ENCODE results near the gene GAD1. TPM values are rescaled to one million over a fixed set of nuclear protein-coding genes. Genes with fewer than 3 reads are reported as not detected.

The GAD1 gene
- total RNA-seq, 1 donor from 2014 or later, result 0.44 TPM

DNA sequence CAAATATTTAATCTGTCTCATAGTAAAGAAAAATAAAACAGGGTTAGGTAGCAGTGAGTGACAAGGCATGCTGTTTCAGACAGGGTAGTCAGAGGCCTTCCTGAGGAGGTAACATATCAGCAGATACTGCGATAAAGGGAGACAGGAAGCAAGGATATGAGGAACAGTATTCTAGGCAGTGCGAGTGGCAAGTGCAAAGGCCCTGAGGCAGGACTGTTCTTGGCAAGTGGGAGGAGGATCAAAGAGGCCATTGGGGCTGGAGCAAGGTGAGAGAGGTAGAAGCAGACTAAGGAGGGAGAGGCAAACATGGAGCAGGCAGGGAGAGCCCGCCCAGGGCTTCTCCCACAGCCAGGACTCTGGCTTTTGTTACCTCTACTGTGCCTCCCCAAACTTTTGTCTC is 33.6 kb downstream of the GAD1 start:
- Mint-ChIP-seq H3K4me3 (ENCODE audit: unreplicated experiment) (no peak overlapping the region), H3K4me1 (ENCODE audit: low read depth, unreplicated experiment) (no peaks in the 10 kb centered on the region), H3K27ac (ENCODE audit: unreplicated experiment) (no peak overlapping the region), H3K36me3 (ENCODE audit: unreplicated experiment) (no peaks in the 10 kb centered on the region), H3K27me3 (ENCODE audit: unreplicated experiment) (no peaks in the 10 kb centered on the region), H3K9me3 (ENCODE audit: unreplicated experiment) (peaks cover 2% of the 10 kb centered on the region)
- TF ChIP-seq, protein P1, sequence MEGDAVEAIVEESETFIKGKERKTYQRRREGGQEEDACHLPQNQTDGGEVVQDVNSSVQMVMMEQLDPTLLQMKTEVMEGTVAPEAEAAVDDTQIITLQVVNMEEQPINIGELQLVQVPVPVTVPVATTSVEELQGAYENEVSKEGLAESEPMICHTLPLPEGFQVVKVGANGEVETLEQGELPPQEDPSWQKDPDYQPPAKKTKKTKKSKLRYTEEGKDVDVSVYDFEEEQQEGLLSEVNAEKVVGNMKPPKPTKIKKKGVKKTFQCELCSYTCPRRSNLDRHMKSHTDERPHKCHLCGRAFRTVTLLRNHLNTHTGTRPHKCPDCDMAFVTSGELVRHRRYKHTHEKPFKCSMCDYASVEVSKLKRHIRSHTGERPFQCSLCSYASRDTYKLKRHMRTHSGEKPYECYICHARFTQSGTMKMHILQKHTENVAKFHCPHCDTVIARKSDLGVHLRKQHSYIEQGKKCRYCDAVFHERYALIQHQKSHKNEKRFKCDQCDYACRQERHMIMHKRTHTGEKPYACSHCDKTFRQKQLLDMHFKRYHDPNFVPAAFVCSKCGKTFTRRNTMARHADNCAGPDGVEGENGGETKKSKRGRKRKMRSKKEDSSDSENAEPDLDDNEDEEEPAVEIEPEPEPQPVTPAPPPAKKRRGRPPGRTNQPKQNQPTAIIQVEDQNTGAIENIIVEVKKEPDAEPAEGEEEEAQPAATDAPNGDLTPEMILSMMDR (IDR thresholded peaks at IDR 0.05; ENCODE audit: partially characterized antibody, unreplicated experiment), result no peak
- DNase-seq, result no peak

DNA sequence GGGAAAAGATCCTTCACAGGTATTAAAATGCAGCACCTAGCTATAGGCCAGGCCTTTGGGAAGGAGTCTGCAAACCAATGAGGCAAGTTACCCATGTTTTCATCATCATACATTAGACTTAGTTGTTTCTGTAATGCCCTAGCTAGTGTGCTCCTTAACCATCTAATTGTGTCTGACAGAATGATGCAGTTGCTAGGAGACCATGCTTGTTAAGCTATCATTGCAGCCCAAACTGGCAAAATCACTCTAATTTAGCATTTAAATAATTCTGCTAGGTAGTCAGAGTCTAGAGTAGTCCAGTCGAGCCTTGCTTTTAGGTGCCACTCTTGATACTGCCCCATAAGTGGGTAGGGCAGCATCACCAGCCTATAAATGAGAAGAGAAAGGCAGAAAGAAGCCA is 34.9 kb downstream of the GAD1 start:
- TF ChIP-seq, protein P1 (IDR thresholded peaks at IDR 0.05; ENCODE audit: partially characterized antibody, unreplicated experiment), result no peak
- Mint-ChIP-seq H3K36me3 (ENCODE audit: unreplicated experiment) (no peaks in the 10 kb centered on the region), H3K27me3 (ENCODE audit: unreplicated experiment) (no peaks in the 10 kb centered on the region), H3K9me3 (ENCODE audit: unreplicated experiment) (peaks cover 2% of the 10 kb centered on the region), H3K4me3 (ENCODE audit: unreplicated experiment) (no peak overlapping the region), H3K27ac (ENCODE audit: unreplicated experiment) (no peak overlapping the region), H3K4me1 (ENCODE audit: low read depth, unreplicated experiment) (no peaks in the 10 kb centered on the region)
- DNase-seq, result no peak

DNA sequence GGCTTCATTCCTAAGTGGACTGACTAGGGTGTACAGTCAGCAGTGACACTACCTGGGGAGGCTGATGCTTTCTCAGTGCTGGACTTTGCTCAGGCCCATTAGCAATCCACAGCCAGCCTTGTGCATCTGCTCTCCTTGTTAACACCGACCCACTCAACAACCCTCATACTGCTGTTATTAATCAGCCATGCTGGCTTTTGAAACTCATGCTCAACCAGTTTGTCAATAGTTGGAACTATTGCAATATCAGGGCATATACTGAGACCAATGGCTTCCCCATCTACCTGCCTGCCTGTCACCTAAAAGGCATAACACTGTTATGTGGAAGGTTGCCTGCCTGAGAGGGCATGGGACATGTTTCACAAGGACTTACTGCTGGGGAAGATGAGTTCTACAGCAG is 39.4 kb downstream of the GAD1 start:
- no peaks in the 10 kb centered on the region for H3K27me3 Mint-ChIP-seq (ENCODE audit: unreplicated experiment)
- TF ChIP-seq, protein P1 (IDR thresholded peaks at IDR 0.05; ENCODE audit: partially characterized antibody, unreplicated experiment), result no peak
- H3K4me3 Mint-ChIP-seq (ENCODE audit: unreplicated experiment), result no peak overlapping the region
- no peak overlapping the region for H3K27ac Mint-ChIP-seq (ENCODE audit: unreplicated experiment)
- no peaks in the 10 kb centered on the region for H3K4me1 Mint-ChIP-seq (ENCODE audit: low read depth, unreplicated experiment)
- no peak for DNase-seq
- no peaks in the 10 kb centered on the region for H3K9me3 Mint-ChIP-seq (ENCODE audit: unreplicated experiment)
- H3K36me3 Mint-ChIP-seq (ENCODE audit: unreplicated experiment), result no peaks in the 10 kb centered on the region

DNA sequence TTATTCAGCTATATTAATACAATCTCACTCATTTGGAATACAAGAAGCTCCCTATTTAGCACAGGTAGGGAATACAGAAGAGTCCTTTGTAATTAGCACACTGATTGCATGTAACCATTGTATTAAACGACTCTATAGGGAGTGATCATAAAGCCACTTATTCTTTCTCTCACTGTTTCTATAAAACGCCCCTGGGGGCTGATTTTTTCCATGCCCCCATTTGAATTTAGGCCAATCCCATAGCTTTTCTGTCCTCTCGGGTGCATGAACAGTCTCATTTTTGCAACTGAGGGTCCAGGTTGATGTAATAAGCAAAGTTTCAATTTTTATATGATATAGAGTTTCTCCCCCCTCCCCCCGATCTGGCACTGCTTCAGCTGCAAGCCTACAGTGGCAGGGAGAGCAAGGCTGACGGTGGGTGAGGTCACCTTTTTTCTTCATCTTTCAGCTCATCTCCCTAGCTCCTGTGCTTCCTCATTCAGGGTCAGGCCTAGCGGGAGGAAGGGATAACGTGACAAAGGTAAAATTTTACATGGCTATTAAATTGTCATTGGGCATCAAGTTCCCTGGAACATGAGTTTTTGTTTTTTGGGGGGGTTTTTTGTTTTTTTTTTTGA is 45.7 kb downstream of the GAD1 start:
- TF ChIP-seq, protein P1 (IDR thresholded peaks at IDR 0.05; ENCODE audit: partially characterized antibody, unreplicated experiment), result no peak
- Mint-ChIP-seq H3K36me3 (ENCODE audit: unreplicated experiment) (no peaks in the 10 kb centered on the region), H3K4me3 (ENCODE audit: unreplicated experiment) (no peak overlapping the region), H3K27me3 (ENCODE audit: unreplicated experiment) (no peaks in the 10 kb centered on the region), H3K4me1 (ENCODE audit: low read depth, unreplicated experiment) (no peaks in the 10 kb centered on the region), H3K27ac (ENCODE audit: unreplicated experiment) (no peak overlapping the region), H3K9me3 (ENCODE audit: unreplicated experiment) (no peaks in the 10 kb centered on the region)
- DNase-seq, result no peak

DNA sequence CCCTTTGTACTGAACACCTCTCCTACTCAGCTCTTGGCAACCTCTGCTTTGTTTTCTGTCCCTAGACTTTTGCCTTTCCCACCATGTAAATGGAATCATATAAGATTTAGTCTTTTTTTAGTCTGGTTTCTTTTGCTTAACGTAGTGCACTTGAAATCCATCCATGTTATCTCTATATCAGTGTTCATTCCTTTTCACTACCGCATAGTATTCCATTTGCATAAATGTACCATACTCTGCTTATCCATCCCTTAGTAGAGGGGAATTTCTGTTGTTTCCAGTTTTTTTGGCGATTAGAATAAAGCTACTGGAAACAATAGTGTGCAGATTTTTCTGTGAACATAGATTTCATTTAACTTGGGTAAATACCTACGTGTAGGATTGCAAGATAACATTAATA is 46.4 kb downstream of the GAD1 start:
- Mint-ChIP-seq H3K27ac (ENCODE audit: unreplicated experiment) (no peak overlapping the region), H3K36me3 (ENCODE audit: unreplicated experiment) (no peaks in the 10 kb centered on the region), H3K9me3 (ENCODE audit: unreplicated experiment) (no peaks in the 10 kb centered on the region), H3K4me3 (ENCODE audit: unreplicated experiment) (no peak overlapping the region), H3K4me1 (ENCODE audit: low read depth, unreplicated experiment) (no peaks in the 10 kb centered on the region), H3K27me3 (ENCODE audit: unreplicated experiment) (no peaks in the 10 kb centered on the region)
- TF ChIP-seq, protein P1 (IDR thresholded peaks at IDR 0.05; ENCODE audit: partially characterized antibody, unreplicated experiment), result no peak
- no peak for DNase-seq

All from glutamatergic neuron (in vitro differentiated cells).